ENCODE data around the gene DPYSL4.

The DPYSL4 gene

GRCh38 chr10:132197271-132198067 lies 10.7 kb downstream of the DPYSL4 start:
- no peak for DNase-seq

- no peak for DNase-seq
Observed at GRCh38 chr10:132198068-132198370, 11.3 kb downstream of the DPYSL4 start.

- DNase-seq, result no peak
Observed at GRCh38 chr10:132198381-132199181, 11.8 kb downstream of the DPYSL4 start.

GRCh38 chr10:132199268-132199853 lies 12.6 kb downstream of the DPYSL4 start:
- DNase-seq, result no peak

GRCh38 chr10:132199854-132200311 lies 13.1 kb downstream of the DPYSL4 start:
- DNase-seq, result no peak

GRCh38 chr10:132200344-132201110 lies 13.8 kb downstream of the DPYSL4 start:
- DNase-seq, result no peak

- no peak for DNase-seq
Observed at GRCh38 chr10:132201111-132201969, 14.6 kb downstream of the DPYSL4 start.

GRCh38 chr10:132202070-132202970 lies 15.6 kb downstream of the DPYSL4 start:
- DNase-seq, result no peak

GRCh38 chr10:132203256-132204077 lies 16.7 kb downstream of the DPYSL4 start:
- no peak for DNase-seq

GRCh38 chr10:132204078-132204780 lies 17.5 kb downstream of the DPYSL4 start:
- DNase-seq, result no peak

GRCh38 chr10:132204781-132205473 lies 18.2 kb downstream of the DPYSL4 start:
- DNase-seq, result no peak

GRCh38 chr10:132205650-132206376 lies 19.1 kb downstream of the DPYSL4 start:
- no peak for DNase-seq

- DNase-seq, result no peak
Observed at GRCh38 chr10:132206377-132206745, 19.6 kb downstream of the DPYSL4 start.

GRCh38 chr10:132206806-132207535 lies 20.2 kb downstream of the DPYSL4 start:
- no peak for DNase-seq

- no peak for DNase-seq
Observed at GRCh38 chr10:132207536-132208461, 21.1 kb downstream of the DPYSL4 start.

- DNase-seq, result no peak
Observed at GRCh38 chr10:132208462-132209050, 21.8 kb downstream of the DPYSL4 start.

All from AML-193 (cell line).